Endodermal cell (in vitro differentiated cells): ENCODE results near the gene CAVIN2. TPM values are rescaled to one million over a fixed set of nuclear protein-coding genes. Genes with fewer than 3 reads are reported as not detected.
A peak's percentile ranks its signal among the peaks of the same experiment; 100 is the strongest.

Experiments
- DNase-seq: peaks from one replicate; pipeline ENCODE4 v3.0.0-alpha.2; 2017
- H3K27ac ChIP-seq: 2 replicates; pipeline ENCODE4 v1.5.1; 2013; ENCODE audit warnings: mild to moderate bottlenecking, low read depth, low read length, moderate library complexity
- H3K27me3 ChIP-seq: 2 replicates; pipeline ENCODE4 v1.6.1; 2013; ENCODE audit warnings: mild to moderate bottlenecking, low read length, moderate library complexity; ENCODE audit not compliant: insufficient read depth, control insufficient read depth, poor library complexity, severe bottlenecking
- H3K36me3 ChIP-seq: 2 replicates; pipeline ENCODE4 v1.7.0; 2013; ENCODE audit warnings: mild to moderate bottlenecking, low read length, moderate library complexity; ENCODE audit not compliant: control insufficient read depth, insufficient read depth
- H3K4me1 ChIP-seq: one replicate; pipeline ENCODE4 v1.7.0; 2013; ENCODE audit warnings: low read length; ENCODE audit not compliant: control insufficient read depth, insufficient read depth
- H3K4me3 ChIP-seq: 2 replicates; pipeline ENCODE4 v1.5.1; 2013; ENCODE audit warnings: mild to moderate bottlenecking, low read length, moderate library complexity
- H3K9ac ChIP-seq: 2 replicates; pipeline ENCODE4 v1.6.1; 2013; ENCODE audit warnings: mild to moderate bottlenecking, low read length, moderate library complexity; ENCODE audit not compliant: poor library complexity, severe bottlenecking; ENCODE audit errors: extremely low read depth
- H3K9me3 ChIP-seq: 2 replicates; pipeline ENCODE4 v1.6.1; 2013; ENCODE audit warnings: mild to moderate bottlenecking, low read length, moderate library complexity; ENCODE audit not compliant: control insufficient read depth
- H3K27ac Mint-ChIP-seq: 2 replicates; pipeline ENCODE4 v1.8.0; 2020; ENCODE audit warnings: mixed read lengths
- H3K27me3 Mint-ChIP-seq: 2 replicates; pipeline ENCODE4 v1.8.0; 2021; ENCODE audit warnings: mild to moderate bottlenecking, mixed read lengths; ENCODE audit not compliant: insufficient read depth
- H3K36me3 Mint-ChIP-seq: 2 replicates; pipeline ENCODE4 v1.8.0; 2020; ENCODE audit warnings: low read depth, mixed read lengths
- H3K4me1 Mint-ChIP-seq: 2 replicates; pipeline ENCODE4 v1.8.0; 2020; ENCODE audit warnings: mixed read lengths
- H3K4me3 Mint-ChIP-seq: 2 replicates; pipeline ENCODE4 v1.8.0; 2020; ENCODE audit warnings: mild to moderate bottlenecking, moderate library complexity, mixed read lengths
- H3K9me3 Mint-ChIP-seq: 2 replicates; pipeline ENCODE4 v1.8.0; 2020; ENCODE audit warnings: mild to moderate bottlenecking, mixed read lengths
- CTCF ChIP-seq: fragments of 200-600 bp; sonication (generic); conservative IDR thresholded peaks from 2 replicates; pipeline ENCODE4 v1.5.0; 2021; ENCODE audit warnings: antibody characterized with exemption, mild to moderate bottlenecking
- WGBS, 2 experiments: methylation state at CpG; one replicate each; pipeline versions ENCODE4 v1.1.5 to v1.1.7; 2013; ENCODE audit warnings: missing lambda C conversion rate in 2 of 2, mixed read lengths in 1 of 2; ENCODE audit not compliant: insufficient coverage in 1 of 2, insufficient read length in 1 of 2; 5-methylcytosine and 5-hydroxymethylcytosine counted together
- total RNA-seq, 2 donors: library from RNA; stranded (reverse); fragmentation: NEBNext Ultra II Directional in 1 of 2; extraction: Animal tissue kit (Norgen Biotek cat#: 25700) in 1 of 2; gene quantifications; 2 replicates in 1 of 2; 3 replicates in 1 of 2; pipeline ENCODE4 v1.2.1, GENCODE V29; 2021

The CAVIN2 gene
- total RNA-seq, 2 donors from 2014 or later = not detected

- Histone ChIP-seq H3K9me3 (no peaks in the 10 kb centered on the region), H3K27ac (no peak overlapping the region), H3K36me3 (no peaks in the 10 kb centered on the region), H3K4me1 (no peaks in the 10 kb centered on the region), H3K27me3 (no peaks in the 10 kb centered on the region), H3K4me3 (no peak overlapping the region), H3K9ac (no peak overlapping the region)
- no peak overlapping the region for H3K4me3 Mint-ChIP-seq
- 94 to 100% methylated on average over 2 to 4 of the region's 4 CpGs for whole genome bisulfite sequencing, 2 experiments
- H3K36me3 Mint-ChIP-seq = no peaks in the 10 kb centered on the region
- H3K27ac Mint-ChIP-seq = no peak overlapping the region
- no peak for TF ChIP-seq CTCF
- H3K27me3 Mint-ChIP-seq = no peaks in the 10 kb centered on the region
- no peaks in the 10 kb centered on the region for H3K4me1 Mint-ChIP-seq
- no peak for DNase-seq
- no peaks in the 10 kb centered on the region for H3K9me3 Mint-ChIP-seq
Observed at GRCh38 chr2:191877875-191878274, 31.0 kb upstream of the CAVIN2 start.

GRCh38 chr2:191875859-191876258 lies 29.0 kb upstream of the CAVIN2 start:
- no peak overlapping the region for H3K27ac ChIP-seq
- H3K36me3 Mint-ChIP-seq = no peaks in the 10 kb centered on the region
- no peak overlapping the region for H3K27ac Mint-ChIP-seq
- H3K9me3 ChIP-seq = no peaks in the 10 kb centered on the region
- H3K36me3 ChIP-seq = no peaks in the 10 kb centered on the region
- no peak for DNase-seq
- WGBS, 2 experiments = 81 to 88% methylated on average over 1 to 2 of the region's 2 CpGs
- H3K4me3 Mint-ChIP-seq = no peak overlapping the region
- H3K4me1 Mint-ChIP-seq = no peaks in the 10 kb centered on the region
- H3K4me3 ChIP-seq = no peak overlapping the region
- H3K4me1 ChIP-seq = no peaks in the 10 kb centered on the region
- no peaks in the 10 kb centered on the region for H3K27me3 ChIP-seq
- no peak for TF ChIP-seq CTCF
- H3K27me3 Mint-ChIP-seq = no peaks in the 10 kb centered on the region
- no peak overlapping the region for H3K9ac ChIP-seq
- H3K9me3 Mint-ChIP-seq = no peaks in the 10 kb centered on the region

GRCh38 chr2:191870744-191871143 lies 23.9 kb upstream of the CAVIN2 start:
- no peaks in the 10 kb centered on the region for H3K27me3 ChIP-seq
- H3K9me3 Mint-ChIP-seq = no peaks in the 10 kb centered on the region
- no peaks in the 10 kb centered on the region for H3K9me3 ChIP-seq
- DNase-seq = no peak
- no peak overlapping the region for H3K4me3 Mint-ChIP-seq
- no peaks in the 10 kb centered on the region for H3K27me3 Mint-ChIP-seq
- peaks cover 4% of the 10 kb centered on the region for H3K4me1 Mint-ChIP-seq
- H3K4me1 ChIP-seq = no peaks in the 10 kb centered on the region
- no peak overlapping the region for H3K9ac ChIP-seq
- no peak overlapping the region for H3K4me3 ChIP-seq
- no peaks in the 10 kb centered on the region for H3K36me3 Mint-ChIP-seq
- H3K36me3 ChIP-seq = no peaks in the 10 kb centered on the region
- TF ChIP-seq CTCF = peak; percentile 72
- no peak overlapping the region for H3K27ac ChIP-seq
- H3K27ac Mint-ChIP-seq = no peak overlapping the region
